K562 (cell line): ENCODE measurements around the gene A1CF. TPM values are rescaled to one million over a fixed set of nuclear protein-coding genes. Genes with fewer than 3 reads are reported as not detected.

Source experiments
- ATAC-seq: fragments of 200-7000 bp; cut with Tn5 transposase; 3 replicates; pipeline ENCODE4 v1.9.1; 2020; ENCODE audit warnings: moderate library complexity
- BruUV-seq: library from RNA; stranded (reverse); fragments of 400-500 nt; replicated peaks from 2 replicates; lab custom pipeline; 2021; lab: Mats Ljungman, UMichigan
- CTCF ChIA-PET: fragments of 300-600 bp; formaldehyde crosslinking; extraction: SDS; loops from one replicate; lab custom pipeline; 2021; ENCODE audit warnings: low intra/inter-chr PET ratio; lab: Yijun Ruan, JAX
- POLR2A ChIA-PET: fragments of 300-600, 350-650 bp; sonication (Branson Sonifier 250); formaldehyde crosslinking; extraction: SDS; loops from one replicate; lab custom pipeline; 2021; ENCODE audit warnings: antibody characterized with exemption, inconsistent platforms; lab: Yijun Ruan, JAX
- DNase-seq, 4 experiments: peaks; one replicate each; pipeline versions ENCODE4 v3.0.0 to v3.0.0-alpha.2; 2011 to 2018; ENCODE audit warnings: low spot score in 3 of 4, mixed read lengths in 3 of 4; ENCODE audit errors: extremely low read depth in 1 of 4
- FAIRE-seq: peaks from 2 replicates; lab custom pipeline; 2011; peaks lifted over from hg19 to GRCh38; lab: Jason Lieb, UNC
- H2AFZ ChIP-seq: 2 replicates; pipeline ENCODE4 v1.6.0; 2011; ENCODE audit warnings: low read depth, low read length, control low read depth, inconsistent platforms
- H3K27ac ChIP-seq: fragments of 200-600 bp; 3 replicates; pipeline ENCODE4 v1.8.0; 2011; ENCODE audit warnings: low read depth, mild to moderate bottlenecking, control low read depth, inconsistent platforms, low read length, moderate library complexity, mixed read lengths; ENCODE audit errors: extremely low read depth
- H3K27me3 ChIP-seq, 2 experiments: fragments of 300-600 bp in 1 of 2; 2 replicates in 1 of 2; 3 replicates in 1 of 2; pipeline versions ENCODE4 v1.6.0 to v1.8.0; 2011; ENCODE audit warnings: inconsistent platforms in 2 of 2, low read length in 2 of 2, mild to moderate bottlenecking in 1 of 2, mixed read lengths in 1 of 2, moderate library complexity in 1 of 2; ENCODE audit not compliant: control insufficient read depth in 2 of 2, insufficient read depth in 2 of 2
- H3K36me3 ChIP-seq: fragments of 300-600 bp; 3 replicates; pipeline ENCODE4 v1.8.0; 2011; ENCODE audit warnings: mild to moderate bottlenecking, low read length, inconsistent platforms; ENCODE audit not compliant: control insufficient read depth, insufficient read depth
- H3K4me1 ChIP-seq, 2 experiments: fragments of 200-600 bp in 1 of 2; replicated peaks in 1 of 2; 2 replicates in 1 of 2; 3 replicates in 1 of 2; pipeline versions ENCODE4 v1.5.1 to v1.8.0; 2011; ENCODE audit warnings: inconsistent platforms in 2 of 2, low read length in 2 of 2, mild to moderate bottlenecking in 1 of 2, mixed read lengths in 1 of 2, moderate library complexity in 1 of 2; ENCODE audit not compliant: control insufficient read depth in 2 of 2, insufficient read depth in 2 of 2
- H3K4me2 ChIP-seq: 2 replicates; pipeline ENCODE4 v1.6.1; 2011; ENCODE audit warnings: low read length, control low read depth, inconsistent platforms, mixed read lengths; ENCODE audit not compliant: insufficient read depth
- H3K4me3 ChIP-seq: fragments of 200-600 bp; sonication (generic), shearing (Covaris generic); 2 replicates; pipeline ENCODE4 v1.5.1; 2016; ENCODE audit warnings: control low read depth, inconsistent platforms
- H3K79me2 ChIP-seq: fragments of 200-600 bp; 3 replicates; pipeline ENCODE4 v1.8.0; 2011; ENCODE audit warnings: low read length, inconsistent platforms; ENCODE audit not compliant: control insufficient read depth, insufficient read depth
- H3K9ac ChIP-seq, 2 experiments: 2 replicates each; pipeline versions ENCODE4 v1.6.0 to v1.6.1; 2011; ENCODE audit warnings: low read depth in 2 of 2, low read length in 2 of 2, control low read depth in 1 of 2, inconsistent platforms in 1 of 2, mild to moderate bottlenecking in 1 of 2, mixed read lengths in 1 of 2; ENCODE audit not compliant: insufficient read depth in 1 of 2
- H3K9me1 ChIP-seq: one replicate; pipeline ENCODE4 v1.6.0; 2011; ENCODE audit warnings: inconsistent platforms, mild to moderate bottlenecking, low read length, moderate library complexity; ENCODE audit not compliant: control insufficient read depth, insufficient read depth
- H3K9me3 ChIP-seq: replicated peaks from 2 replicates; pipeline ENCODE4 v1.5.1; 2011; ENCODE audit warnings: low read depth, low read length, inconsistent platforms; ENCODE audit not compliant: control insufficient read depth, insufficient read depth
- H4K20me1 ChIP-seq: replicated peaks from 2 replicates; pipeline ENCODE4 v1.6.1; 2011; ENCODE audit warnings: low read length, inconsistent platforms, mixed read lengths; ENCODE audit not compliant: control insufficient read depth, insufficient read depth
- ARHGAP35 ChIP-seq: fragments of 450-650 bp; IDR thresholded peaks from 2 replicates; pipeline ENCODE4 v1.6.1; 2018; ENCODE audit not compliant: partially characterized antibody
- DEAF1 ChIP-seq: fragments of 450-650 bp; formaldehyde crosslinking; IDR thresholded peaks from 2 replicates; pipeline ENCODE4 v1.4.0; 2020; ENCODE audit warnings: mild to moderate bottlenecking, moderate library complexity
- ELK3 ChIP-seq: fragments of 450-650 bp; formaldehyde crosslinking; IDR thresholded peaks from 2 replicates; pipeline ENCODE4 v1.4.0; 2020; ENCODE audit warnings: mild to moderate bottlenecking
- ESRRA ChIP-seq: fragments of 450-650 bp; IDR thresholded peaks from 2 replicates; pipeline ENCODE4 v1.6.1; 2014; ENCODE audit warnings: low read depth, mild to moderate bottlenecking, moderate library complexity, borderline replicate concordance
- EWSR1 ChIP-seq: fragments of 450-650 bp; IDR thresholded peaks from 2 replicates; pipeline ENCODE4 v1.6.1; 2018; ENCODE audit warnings: borderline replicate concordance, mild to moderate bottlenecking, low read depth, moderate library complexity; ENCODE audit not compliant: partially characterized antibody
- FOSL1 ChIP-seq: fragments of 200-800 bp; sonication (Bioruptor generic); conservative IDR thresholded peaks from 2 replicates; pipeline ENCODE4 v1.6.1; 2016; ENCODE audit warnings: missing genetic modification characterization, missing compliant biosample characterization
- GATAD2B ChIP-seq: fragments of 450-650 bp; IDR thresholded peaks from 2 replicates; pipeline ENCODE4 v1.6.1; 2017; ENCODE audit warnings: mild to moderate bottlenecking, borderline replicate concordance
- HDAC3 ChIP-seq: fragments of 450-650 bp; IDR thresholded peaks from 2 replicates; pipeline ENCODE4 v1.6.1; 2018; ENCODE audit warnings: borderline replicate concordance, mild to moderate bottlenecking, moderate library complexity; ENCODE audit not compliant: partially characterized antibody
- JUND ChIP-seq, 2 experiments: IDR thresholded peaks; 2 replicates in 1 of 2; 3 replicates in 1 of 2; pipeline ENCODE4 v1.6.1; 2011; ENCODE audit warnings: borderline replicate concordance in 2 of 2, low read depth in 2 of 2, low read length in 2 of 2, improper control_type of control experiment in 1 of 2, missing biosample characterization in 1 of 2, missing genetic modification characterization in 1 of 2, missing genetic modification reagents in 1 of 2
- MLX ChIP-seq, 2 experiments: fragments of 450-650 bp in 1 of 2; sonication (generic) in 1 of 2; formaldehyde crosslinking; conservative IDR thresholded peaks; 2 replicates each; pipeline versions ENCODE4 v1.4.0 to v1.8.1; 2020 to 2022; ENCODE audit warnings: mild to moderate bottlenecking in 1 of 2, missing genetic modification reagents in 1 of 2
- PHB2 ChIP-seq: fragments of 450-650 bp; IDR thresholded peaks from 2 replicates; pipeline ENCODE4 v1.6.1; 2017; ENCODE audit warnings: low read depth
- SMAD1 ChIP-seq: fragments of 150-350 bp; IDR thresholded peaks from 2 replicates; pipeline ENCODE4 v1.6.1; 2014; ENCODE audit warnings: low read length, low read depth; ENCODE audit not compliant: partially characterized antibody
- SRF ChIP-seq, 2 experiments: fragments of 250-450, 450-650 bp in 1 of 2; sonication (Bioruptor Pico) in 1 of 2; sonication (generic) in 1 of 2; formaldehyde crosslinking; IDR thresholded peaks; 2 replicates each; pipeline versions ENCODE4 v1.5.0 to v1.5.1; 2020 to 2022; ENCODE audit warnings: mild to moderate bottlenecking in 1 of 2, missing genetic modification reagents in 1 of 2
- ZBTB43 ChIP-seq: sonication (generic); formaldehyde crosslinking; IDR thresholded peaks from 2 replicates; pipeline ENCODE4 v1.8.0; 2023; ENCODE audit warnings: mild to moderate bottlenecking, missing genetic modification reagents
- ZBTB9 ChIP-seq: fragments of 450-650 bp; formaldehyde crosslinking; IDR thresholded peaks from 2 replicates; pipeline ENCODE4 v1.4.0; 2020; ENCODE audit warnings: mild to moderate bottlenecking, moderate library complexity
- WGBS: fragments of 100-300 bp; shearing (Covaris generic); methylation state at CpG from one replicate; pipeline ENCODE4 v1.1.6; 2016; ENCODE audit warnings: low coverage, mixed read lengths; ENCODE audit not compliant: insufficient coverage; ENCODE audit errors: missing lambda C conversion rate; 5-methylcytosine and 5-hydroxymethylcytosine counted together
- in situ Hi-C: fragments of 300-500 bp; cut with MboI; formaldehyde crosslinking; loops from 4 replicates; pipeline ENCODE4 v1.15.0; 2018; ENCODE audit warnings: inconsistent platforms, mixed read lengths
- intact Hi-C: fragments of 100-400 bp; cut with micrococcal nuclease; formaldehyde crosslinking; loops from 2 replicates; pipeline ENCODE4 v1.14.2; 2022
- polyA plus RNA-seq, 8 experiments: library from polyadenylated mRNA; depleted of rRNA in 4 of 8; stranded (reverse) in 5 of 8; unstranded in 3 of 8; fragments of >200 nt; fragmentation: Nextera tagmentation in 2 of 8; fragmentation: Illumina TruSeq in 1 of 8; extraction: Ambion mirVana in 2 of 8; extraction: Trizol in 1 of 8; gene quantifications; 2 replicates each; pipeline versions ENCODE4 v1.2.1 to v1.2.3, GENCODE V29; 2011 to 2014; ENCODE audit warnings: inconsistent platforms in 1 of 8, missing spikeins in 1 of 8
- total RNA-seq, 7 experiments: library from RNA; depleted of rRNA in 6 of 7; stranded (reverse); fragments of >200 nt in 6 of 7; fragmentation: Illumina TruSeq in 2 of 7; extraction: Trizol in 2 of 7; gene quantifications; 2 replicates each; pipeline versions ENCODE4 v1.2.1 to v1.2.3, GENCODE V29; 2011 to 2021; ENCODE audit warnings: low replicate concordance in 1 of 7

Gene A1CF
- total and polyA plus RNA-seq, 9 of the 15 experiments (the other 6 are each of a cell fraction or from before 2014, with no cell fraction given): 0.11 TPM; not detected in 8

- no peaks in the 10 kb centered on the region for H3K36me3 ChIP-seq
- in situ Hi-C loops: no loop called here
- 0% methylated on average over 2 of the region's 2 CpGs for WGBS
- intact Hi-C loops: no loop called here
- H3K79me2 ChIP-seq: no peaks in the 10 kb centered on the region
- H3K9me3 ChIP-seq: no peaks in the 10 kb centered on the region
- BruUV-seq: no TSS peak
- ATAC-seq: no peak
- CTCF ChIA-PET: no interaction called here
- no peak overlapping the region for H3K4me2 ChIP-seq
- no peaks in the 10 kb centered on the region for H3K27me3 ChIP-seq
- DNase-seq: no peak
- no peaks in the 10 kb centered on the region for H4K20me1 ChIP-seq
- no peak overlapping the region for H3K4me3 ChIP-seq
- H3K9me1 ChIP-seq: no peaks in the 10 kb centered on the region
- H3K9ac ChIP-seq: no peak overlapping the region
- no peak overlapping the region for H2AFZ ChIP-seq
- no peak for FAIRE-seq
- H3K4me1 ChIP-seq: no peaks in the 10 kb centered on the region
- POLR2A ChIA-PET: interaction anchor here (0.6 kb wide), 1 partner anchor 103 kb away, joined by 3 read pairs; no protein-coding TSS in a partner anchor
- no peak overlapping the region for H3K27ac ChIP-seq
- TF ChIP-seq GATAD2B: no peak
- TF ChIP-seq PHB2: no peak
- no peak for TF ChIP-seq HDAC3
- TF ChIP-seq FOSL1 (tag): no peak
- TF ChIP-seq DEAF1: no peak
- TF ChIP-seq SRF (CRISPR knock-in tag; IDR thresholded peaks at IDR 0.05): no peak
- no peak for TF ChIP-seq JUND (IDR thresholded peaks at IDR 0.05; ENCODE audit: borderline replicate concordance, low read depth, low read length)
- TF ChIP-seq JUND (tag; IDR thresholded peaks at IDR 0.05; ENCODE audit: borderline replicate concordance, low read depth, low read length): no peak
- TF ChIP-seq EWSR1: no peak
- no peak for TF ChIP-seq ZBTB43 (CRISPR knock-in tag)
- no peak for TF ChIP-seq MLX (CRISPR knock-in tag; conservative IDR thresholded peaks at IDR 0.05)
- no peak for TF ChIP-seq ELK3
- TF ChIP-seq ARHGAP35: no peak
- TF ChIP-seq ZBTB9 (CRISPR knock-in tag): no peak
- no peak for TF ChIP-seq ESRRA
- no peak for TF ChIP-seq SMAD1
Observed at GRCh38 chr10:50927522-50928189, 42.2 kb upstream of the A1CF start.
